NCI-H345 (cell line): ENCODE data around the gene ZC3H4.

ENCODE experiments used
- DNase-seq: peaks from one replicate; lab custom pipeline; 2025; lab: John Stamatoyannopoulos, UW

The ZC3H4 gene

DNA sequence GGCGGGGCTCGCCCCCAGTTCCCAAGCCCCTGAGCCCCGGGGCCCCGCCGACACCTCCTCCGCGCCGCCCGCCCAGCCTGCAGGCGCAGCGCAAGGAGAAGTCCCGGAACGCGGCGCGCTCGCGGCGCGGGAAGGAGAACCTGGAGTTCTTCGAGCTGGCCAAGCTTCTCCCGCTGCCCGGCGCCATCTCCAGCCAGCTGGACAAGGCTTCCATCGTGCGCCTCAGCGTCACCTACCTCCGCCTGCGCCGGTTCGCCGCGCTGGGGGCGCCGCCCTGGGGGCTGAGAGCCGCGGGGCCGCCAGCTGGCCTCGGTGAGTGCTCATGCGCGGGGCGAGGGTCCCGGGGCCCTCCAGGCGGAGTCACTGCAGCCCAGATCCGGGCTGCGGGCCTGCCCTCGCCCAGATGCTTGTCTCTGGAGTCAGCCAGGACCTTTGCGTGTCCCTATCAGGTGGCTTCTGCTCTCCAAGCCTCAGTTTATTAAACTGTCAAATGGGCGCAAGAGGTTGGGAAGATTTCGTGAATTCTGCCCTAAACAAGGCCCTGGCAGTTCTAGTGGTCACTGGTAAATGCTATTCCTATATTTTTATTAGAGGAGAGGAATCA, 91.9 kb downstream of the ZC3H4 start:
- DNase-seq = no peak

DNA sequence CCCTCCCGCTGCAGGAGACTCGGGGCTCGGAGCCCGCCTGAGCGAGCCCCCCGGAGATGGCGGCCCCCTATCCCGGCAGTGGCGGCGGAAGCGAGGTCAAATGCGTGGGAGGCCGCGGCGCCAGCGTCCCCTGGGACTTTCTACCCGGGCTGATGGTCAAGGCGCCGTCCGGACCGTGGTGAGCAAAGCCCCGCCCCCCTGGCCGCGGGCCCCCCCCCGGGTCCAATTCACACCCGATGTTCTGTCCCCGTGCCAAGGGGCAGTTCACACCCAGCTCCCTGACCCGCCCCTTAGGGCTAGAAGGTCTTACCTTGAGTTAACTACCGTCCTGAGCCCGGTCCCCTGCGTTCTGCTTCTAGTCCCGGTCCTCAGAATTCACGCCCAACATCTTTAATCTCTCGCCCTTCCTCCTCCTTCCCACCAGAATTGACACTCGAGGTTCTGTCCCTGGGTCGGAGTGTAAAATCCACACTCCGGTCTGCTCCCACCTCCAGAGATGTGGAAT, 92.5 kb downstream of the ZC3H4 start:
- no peak for DNase-seq

DNA sequence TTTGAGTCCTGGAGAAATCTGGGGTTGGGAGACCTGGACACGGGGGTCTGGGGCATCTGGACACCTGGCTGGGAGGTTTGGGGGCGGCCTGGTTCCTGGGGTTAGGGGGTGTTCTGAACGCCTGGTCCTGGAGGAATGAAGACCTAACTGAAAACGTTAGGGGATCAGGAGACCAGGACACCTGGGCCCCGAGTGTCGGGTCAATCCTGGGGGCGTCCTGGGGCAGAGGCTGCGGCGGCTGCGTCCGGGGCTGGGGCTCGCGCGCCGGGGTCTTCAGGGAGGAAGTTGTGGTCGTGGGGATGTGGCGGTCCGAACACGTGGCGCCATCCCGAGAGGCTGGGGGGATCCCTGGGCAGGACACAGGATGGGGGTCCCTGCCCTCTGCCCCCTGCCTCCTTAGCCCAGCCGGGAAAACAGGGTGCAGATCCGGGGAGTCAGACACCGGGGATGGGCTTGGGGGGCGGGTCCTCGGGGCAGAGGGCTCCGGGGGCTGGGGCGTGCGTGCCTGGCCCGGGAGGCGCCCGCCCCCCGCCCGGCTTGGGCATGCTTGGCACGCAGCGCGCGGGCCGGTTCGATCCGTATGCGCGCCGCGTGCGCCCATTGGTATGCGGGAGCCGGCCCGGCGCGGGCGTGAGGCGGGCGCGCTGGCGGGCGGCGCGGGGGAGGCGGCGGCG, 93.3 kb downstream of the ZC3H4 start:
- DNase-seq = no peak

DNA sequence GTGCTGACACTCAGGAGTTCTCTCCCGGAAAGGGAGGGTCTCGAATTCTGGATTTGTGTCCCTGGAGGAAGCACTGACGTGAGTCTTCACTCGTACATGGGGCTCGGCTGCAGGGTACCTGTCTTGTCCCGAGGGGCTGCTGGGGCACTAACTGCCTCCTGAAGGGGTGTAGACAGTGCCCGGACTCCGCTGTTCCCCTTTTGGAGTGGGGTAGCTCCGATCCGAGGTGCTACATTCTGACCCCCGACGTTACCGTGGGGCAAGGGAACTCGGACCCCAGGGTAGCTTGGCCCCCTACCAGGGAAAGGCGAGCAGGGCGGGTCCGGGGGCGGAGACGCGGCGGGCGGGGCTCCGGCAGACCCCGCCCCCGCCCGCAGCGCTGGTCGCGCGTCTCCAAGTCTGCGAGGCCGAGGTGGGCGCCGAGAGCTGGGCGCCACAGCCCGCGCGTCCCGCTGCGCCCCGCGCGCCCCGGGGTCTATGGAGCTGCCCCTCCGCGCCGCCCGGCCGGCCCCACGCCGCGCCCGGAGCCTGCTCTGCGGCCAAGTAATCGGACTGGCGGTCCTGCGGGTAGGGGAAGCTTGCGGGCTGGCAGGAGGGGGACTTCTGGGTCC, 94.0 kb downstream of the ZC3H4 start, which contains the start of gene NPAS1:
Gene NPAS1, plus strand, starts transcription at position 407 of the 611 bp plus-strand sequence. CDS start 1,211 bp downstream, outside the sequence.
- no peak for DNase-seq

DNA sequence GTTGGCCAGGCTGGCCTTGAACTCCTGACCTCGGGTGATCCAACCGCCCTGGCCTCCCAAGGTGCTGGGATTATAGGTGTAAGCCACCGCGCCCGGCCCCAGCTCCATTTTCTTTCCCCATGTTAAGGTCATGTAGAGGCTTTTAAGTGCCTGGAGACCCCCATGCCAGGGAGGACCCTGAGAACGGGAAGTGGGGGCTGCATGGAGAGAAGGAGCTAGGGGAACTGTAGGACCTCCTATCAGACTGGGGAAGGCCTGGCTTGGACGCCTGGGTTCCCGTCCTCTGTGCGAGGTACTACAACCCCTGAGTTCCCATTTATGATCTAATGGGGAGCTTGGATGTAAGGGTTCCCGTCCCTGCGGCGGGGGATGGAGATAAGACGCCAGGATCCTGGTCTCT, 94.7 kb downstream of the ZC3H4 start:
- no peak for DNase-seq
